Upper lobe of left lung (tissue), 6 donors: Measurements from ENCODE around the gene CHMP3. TPM values are rescaled to one million over a fixed set of nuclear protein-coding genes. Genes with fewer than 3 reads are reported as not detected.

ENCODE experiments used
- ATAC-seq, 2 donors: fragments of 200-7000 bp; cut with Tn5 transposase; one replicate each; pipeline ENCODE4 v1.9.1; 2022; ENCODE audit warnings: mild to moderate bottlenecking in 2 of 2, moderate library complexity in 2 of 2; ENCODE audit not compliant: low FRiP score in 2 of 2
- DNase-seq, 2 donors: peaks; one replicate each; pipeline ENCODE4 v3.0.0-alpha.2; 2019 to 2020
- H3K27ac ChIP-seq, 4 donors: fragments of 200-600 bp; sonication (generic); one replicate each; pipeline ENCODE4 v1.5.1; 2016 to 2019
- H3K27me3 ChIP-seq, 4 donors: fragments of 200-600 bp; sonication (generic); one replicate each; pipeline ENCODE4 v1.5.1; 2017 to 2019
- H3K36me3 ChIP-seq, 4 donors: fragments of 200-600 bp; sonication (generic); one replicate each; pipeline ENCODE4 v1.5.1; 2016 to 2019
- H3K4me1 ChIP-seq, 4 donors: fragments of 200-600 bp; sonication (generic); one replicate each; pipeline ENCODE4 v1.5.1; 2018 to 2019
- H3K4me3 ChIP-seq, 4 donors: fragments of 200-600 bp; sonication (generic); one replicate each; pipeline ENCODE4 v1.5.1; 2017 to 2019; ENCODE audit warnings: mild to moderate bottlenecking in 2 of 4, moderate library complexity in 1 of 4
- H3K9me3 ChIP-seq, 4 donors: fragments of 200-600 bp; sonication (generic); one replicate each; pipeline ENCODE4 v1.5.1; 2018 to 2019
- EP300 ChIP-seq, 4 donors: sonication (generic); formaldehyde crosslinking; IDR thresholded peaks; one replicate each; pipeline ENCODE4 v1.5.1; 2017; ENCODE audit warnings: antibody characterized with exemption in 4 of 4, control low read depth in 2 of 4
- POLR2A ChIP-seq, 4 donors: fragments of 450-650 bp; IDR thresholded peaks; one replicate each; pipeline ENCODE4 v1.5.1; 2016 to 2017; ENCODE audit warnings: antibody characterized with exemption in 4 of 4, mild to moderate bottlenecking in 2 of 4
- POLR2AphosphoS5 ChIP-seq, 2 donors: sonication (generic); formaldehyde crosslinking; IDR thresholded peaks; one replicate each; pipeline ENCODE4 v1.5.1; 2017; ENCODE audit warnings: antibody characterized with exemption in 2 of 2
- WGBS, 2 donors: methylation state at CpG; one replicate each; pipeline ENCODE4 v1.1.5; 2017 to 2018; 5-methylcytosine and 5-hydroxymethylcytosine counted together
- total RNA-seq, 6 donors: library from RNA; depleted of rRNA in 4 of 6; stranded (reverse); fragments of >200 nt in 4 of 6; gene quantifications; one replicate each; pipeline versions ENCODE4 v1.1.0 to v1.2.1, GENCODE V29; 2016 to 2021
- TF ChIP-seq, protein P1 (sequence below), 6 experiments: fragments of 450-650 bp in 4 of 6; fragments of 200-600 bp in 2 of 6; sonication (generic) in 2 of 6; IDR thresholded peaks; one replicate each; pipeline ENCODE4 v1.5.1; 2016 to 2019; ENCODE audit warnings: antibody characterized with exemption in 6 of 6
- donor health status: DM: no; HTN: no; CAD: no; lungs with moderate emphysema.
- donor health status: DM: no; HTN: yes; CAD: no; lungs with severe emphysema.

CHMP3 gene
- total RNA-seq, 6 donors from 2014 or later, result 68.1 to 176 (median 106) TPM

GRCh38 chr2:86523491-86523890 lies 39.8 kb downstream of the CHMP3 start:
- no peak overlapping the region for H3K27ac ChIP-seq
- 95 to 96% methylated on average over 4 of the region's 4 CpGs for WGBS, 2 donors
- DNase-seq (no peak), ATAC-seq (no peak)
- H3K27me3 ChIP-seq, result no peaks in the 10 kb centered on the region
- H3K9me3 ChIP-seq, result peaks cover 0 to 7% (median 5%) of the 10 kb centered on the region in 4 donors
- H3K4me1 ChIP-seq, result peaks cover 0 to 4% (median 0%) of the 10 kb centered on the region in 4 donors
- TF ChIP-seq POLR2A (IDR thresholded peaks at IDR 0.05) (no peak), EP300 (IDR thresholded peaks at IDR 0.05) (no peak)
- peaks cover 0 to 26% (median 7%) of the 10 kb centered on the region in 4 donors for H3K36me3 ChIP-seq
- no peak overlapping the region for H3K4me3 ChIP-seq

DNA sequence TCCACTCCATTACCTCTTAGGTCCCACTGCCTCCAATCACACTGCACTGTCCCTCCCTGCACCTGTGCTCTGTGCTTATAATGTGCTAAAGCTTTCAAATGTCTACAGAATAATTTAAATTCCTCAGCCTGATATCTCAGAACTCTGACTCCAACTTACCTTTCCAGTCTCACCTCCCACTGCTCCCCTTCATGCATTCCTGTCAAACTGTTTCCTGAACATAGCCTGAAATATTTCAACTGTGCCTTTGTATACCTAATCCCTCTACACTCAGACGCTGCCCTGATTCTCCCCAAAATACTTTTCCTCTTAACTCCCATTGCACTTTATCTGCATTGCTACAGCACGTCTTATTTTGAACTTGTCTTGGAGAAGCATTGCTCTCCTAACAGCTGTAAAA lies 40.5 kb downstream of the CHMP3 start:
- Histone ChIP-seq H3K36me3 (peaks cover 0 to 21% (median 7%) of the 10 kb centered on the region in 4 donors), H3K9me3 (peaks cover 0 to 7% (median 5%) of the 10 kb centered on the region in 4 donors), H3K27ac (no peak overlapping the region), H3K4me3 (no peak overlapping the region), H3K27me3 (no peaks in the 10 kb centered on the region), H3K4me1 (peaks cover 0 to 4% (median 0%) of the 10 kb centered on the region in 4 donors)
- DNase-seq, result no peak
- WGBS, 2 donors, result 86 to 87% methylated on average over 2 of the region's 2 CpGs
- no peak for TF ChIP-seq POLR2A (IDR thresholded peaks at IDR 0.05)
- TF ChIP-seq EP300 (IDR thresholded peaks at IDR 0.05), result no peak
- TF ChIP-seq, protein P1, sequence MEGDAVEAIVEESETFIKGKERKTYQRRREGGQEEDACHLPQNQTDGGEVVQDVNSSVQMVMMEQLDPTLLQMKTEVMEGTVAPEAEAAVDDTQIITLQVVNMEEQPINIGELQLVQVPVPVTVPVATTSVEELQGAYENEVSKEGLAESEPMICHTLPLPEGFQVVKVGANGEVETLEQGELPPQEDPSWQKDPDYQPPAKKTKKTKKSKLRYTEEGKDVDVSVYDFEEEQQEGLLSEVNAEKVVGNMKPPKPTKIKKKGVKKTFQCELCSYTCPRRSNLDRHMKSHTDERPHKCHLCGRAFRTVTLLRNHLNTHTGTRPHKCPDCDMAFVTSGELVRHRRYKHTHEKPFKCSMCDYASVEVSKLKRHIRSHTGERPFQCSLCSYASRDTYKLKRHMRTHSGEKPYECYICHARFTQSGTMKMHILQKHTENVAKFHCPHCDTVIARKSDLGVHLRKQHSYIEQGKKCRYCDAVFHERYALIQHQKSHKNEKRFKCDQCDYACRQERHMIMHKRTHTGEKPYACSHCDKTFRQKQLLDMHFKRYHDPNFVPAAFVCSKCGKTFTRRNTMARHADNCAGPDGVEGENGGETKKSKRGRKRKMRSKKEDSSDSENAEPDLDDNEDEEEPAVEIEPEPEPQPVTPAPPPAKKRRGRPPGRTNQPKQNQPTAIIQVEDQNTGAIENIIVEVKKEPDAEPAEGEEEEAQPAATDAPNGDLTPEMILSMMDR (IDR thresholded peaks at IDR 0.05), result no peak
- no peak for TF ChIP-seq POLR2AphosphoS5 (IDR thresholded peaks at IDR 0.05)
- no peak for ATAC-seq

DNA sequence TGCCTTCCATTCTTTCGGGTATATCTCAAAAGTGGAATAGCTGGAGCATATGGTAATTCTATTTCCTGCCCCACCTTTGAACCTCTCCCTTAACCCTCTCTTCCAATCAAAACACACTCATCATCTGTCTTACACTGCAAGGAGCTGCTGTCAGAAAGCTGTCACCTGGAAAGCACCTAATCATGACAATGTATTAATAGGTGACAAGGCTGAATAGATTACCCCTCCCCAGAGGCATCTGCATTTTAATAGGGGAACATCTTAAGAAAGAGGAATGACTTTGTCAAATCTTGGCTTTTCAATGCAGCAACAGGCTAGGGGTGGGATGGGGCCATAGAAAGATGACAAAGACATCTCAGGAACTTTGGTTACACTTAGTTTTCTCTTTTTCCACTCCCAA lies 41.3 kb downstream of the CHMP3 start:
- H3K9me3 ChIP-seq, result peaks cover 0 to 7% (median 5%) of the 10 kb centered on the region in 4 donors
- no peak overlapping the region for H3K27ac ChIP-seq
- DNase-seq (no peak), ATAC-seq (no peak)
- WGBS, 2 donors, result 80 to 84% methylated on average over 1 of the region's 1 CpG
- H3K4me3 ChIP-seq, result no peak overlapping the region
- H3K36me3 ChIP-seq, result peaks cover 0 to 13% (median 2%) of the 10 kb centered on the region in 4 donors
- TF ChIP-seq POLR2A (IDR thresholded peaks at IDR 0.05), result no peak
- TF ChIP-seq, protein P1 (IDR thresholded peaks at IDR 0.05), result no peak
- TF ChIP-seq POLR2AphosphoS5 (IDR thresholded peaks at IDR 0.05), result no peak
- no peak for TF ChIP-seq EP300 (IDR thresholded peaks at IDR 0.05)
- H3K4me1 ChIP-seq, result peaks cover 0 to 4% (median 0%) of the 10 kb centered on the region in 4 donors
- H3K27me3 ChIP-seq, result no peaks in the 10 kb centered on the region

- Histone ChIP-seq H3K4me1 (peaks cover 0 to 4% (median 0%) of the 10 kb centered on the region in 4 donors), H3K27me3 (no peaks in the 10 kb centered on the region), H3K9me3 (peaks cover 0 to 7% (median 5%) of the 10 kb centered on the region in 4 donors), H3K4me3 (no peak overlapping the region), H3K27ac (no peak overlapping the region), H3K36me3 (no peaks in the 10 kb centered on the region)
- 95 to 96% methylated on average over 1 of the region's 1 CpG for WGBS, 2 donors
- no peak for ATAC-seq
- TF ChIP-seq POLR2AphosphoS5 (IDR thresholded peaks at IDR 0.05), result no peak
- TF ChIP-seq, protein P1 (IDR thresholded peaks at IDR 0.05), result no peak
- no peak for TF ChIP-seq POLR2A (IDR thresholded peaks at IDR 0.05)
- TF ChIP-seq EP300 (IDR thresholded peaks at IDR 0.05), result no peak
- no peak for DNase-seq
Observed at GRCh38 chr2:86520153-86520552, 43.1 kb downstream of the CHMP3 start.

GRCh38 chr2:86519349-86519748 lies 43.9 kb downstream of the CHMP3 start:
- H3K36me3 ChIP-seq, result no peaks in the 10 kb centered on the region
- DNase-seq, result no peak
- no peak for ATAC-seq
- peaks cover 0 to 7% (median 5%) of the 10 kb centered on the region in 4 donors for H3K9me3 ChIP-seq
- H3K27ac ChIP-seq, result no peak overlapping the region
- no peak overlapping the region for H3K4me3 ChIP-seq
- H3K4me1 ChIP-seq, result peaks cover 0 to 4% (median 0%) of the 10 kb centered on the region in 4 donors
- H3K27me3 ChIP-seq, result no peaks in the 10 kb centered on the region
- WGBS, 2 donors, result 85 to 90% methylated on average over 1 of the region's 1 CpG
- no peak for TF ChIP-seq POLR2A (IDR thresholded peaks at IDR 0.05)

- no peak overlapping the region for H3K4me3 ChIP-seq
- WGBS, 2 donors, result 82 to 84% methylated on average over 3 of the region's 3 CpGs
- DNase-seq (peak in 1 of 2 donors; percentile 25), ATAC-seq (no peak)
- H3K9me3 ChIP-seq, result peaks cover 0 to 7% (median 5%) of the 10 kb centered on the region in 4 donors
- H3K36me3 ChIP-seq, result no peaks in the 10 kb centered on the region
- no peak overlapping the region for H3K27ac ChIP-seq
- peaks cover 0 to 4% (median 0%) of the 10 kb centered on the region in 4 donors for H3K4me1 ChIP-seq
- H3K27me3 ChIP-seq, result no peaks in the 10 kb centered on the region
- no peak for TF ChIP-seq POLR2A (IDR thresholded peaks at IDR 0.05)
- TF ChIP-seq POLR2AphosphoS5 (IDR thresholded peaks at IDR 0.05), result no peak
- TF ChIP-seq EP300 (IDR thresholded peaks at IDR 0.05), result no peak
- TF ChIP-seq, protein P1 (IDR thresholded peaks at IDR 0.05), result peak in 4 of 6 experiments; percentile 18 to 43 (median 27)
Observed at GRCh38 chr2:86518481-86518880, 44.8 kb downstream of the CHMP3 start.
